RKO (cell line): Measurements from ENCODE around the gene HOXB5.

Source experiments
- DNase-seq: peaks from one replicate; pipeline ENCODE4 v3.0.0-alpha.2; 2016; ENCODE audit warnings: low spot score

Gene HOXB5

GRCh38 chr17:48571826-48572417 is 21.7 kb downstream of the HOXB5 start:
- DNase-seq = no peak

GRCh38 chr17:48571024-48571818 is 22.4 kb downstream of the HOXB5 start:
- DNase-seq = no peak

GRCh38 chr17:48570325-48571023 is 23.1 kb downstream of the HOXB5 start:
- DNase-seq = no peak

- DNase-seq = no peak
Measured at GRCh38 chr17:48569674-48570324, 23.8 kb downstream of the HOXB5 start.

GRCh38 chr17:48569240-48569582 is 24.4 kb downstream of the HOXB5 start:
- DNase-seq = no peak

- DNase-seq = no peak
Measured at GRCh38 chr17:48568499-48569239, 24.9 kb downstream of the HOXB5 start.

- no peak for DNase-seq
Measured at GRCh38 chr17:48567646-48568354, 25.8 kb downstream of the HOXB5 start.

- DNase-seq = no peak
Measured at GRCh38 chr17:48567209-48567608, 26.4 kb downstream of the HOXB5 start.

- no peak for DNase-seq
Measured at GRCh38 chr17:48566717-48567116, 26.9 kb downstream of the HOXB5 start.

GRCh38 chr17:48565925-48566710 is 27.5 kb downstream of the HOXB5 start:
- no peak for DNase-seq

- no peak for DNase-seq
Measured at GRCh38 chr17:48565022-48565554, 28.5 kb downstream of the HOXB5 start.

- DNase-seq = no peak
Measured at GRCh38 chr17:48564188-48565021, 29.2 kb downstream of the HOXB5 start.

- DNase-seq = no peak
Measured at GRCh38 chr17:48563867-48564187, 29.8 kb downstream of the HOXB5 start.

GRCh38 chr17:48563385-48563838 is 30.2 kb downstream of the HOXB5 start:
- DNase-seq = no peak

GRCh38 chr17:48562934-48563333 is 30.6 kb downstream of the HOXB5 start:
- no peak for DNase-seq

GRCh38 chr17:48561884-48562810 is 31.4 kb downstream of the HOXB5 start:
- DNase-seq = no peak

- no peak for DNase-seq
Measured at GRCh38 chr17:48559840-48560817, 33.5 kb downstream of the HOXB5 start.
